ENCODE measurements around the gene SLC4A5.

SLC4A5 gene

DNA sequence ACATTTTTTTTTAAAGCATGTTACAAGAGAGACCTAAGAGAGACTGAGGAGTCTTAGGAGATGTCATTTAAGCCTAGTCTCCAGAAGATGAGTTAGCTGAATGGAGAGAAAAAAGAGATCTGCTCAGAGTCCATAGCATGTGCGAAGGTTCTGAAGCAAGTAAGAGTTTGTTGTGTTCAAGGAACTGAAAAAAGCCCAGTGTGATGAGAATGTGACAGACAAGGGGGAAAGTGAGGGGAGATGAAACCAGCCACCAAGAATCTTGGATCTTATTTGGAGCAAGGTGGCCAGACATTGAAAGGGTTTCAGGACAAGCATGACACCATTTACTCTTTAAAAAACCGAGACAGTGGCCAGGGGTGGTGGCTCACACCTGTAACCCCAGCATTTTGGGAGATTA lies 159.3 kb downstream of the SLC4A5 start:
- Histone ChIP-seq H3K27ac (peak overlapping the region in 1 of 21 experiments; percentile 80), H3K4me3 (no peak overlapping the region)

DNA sequence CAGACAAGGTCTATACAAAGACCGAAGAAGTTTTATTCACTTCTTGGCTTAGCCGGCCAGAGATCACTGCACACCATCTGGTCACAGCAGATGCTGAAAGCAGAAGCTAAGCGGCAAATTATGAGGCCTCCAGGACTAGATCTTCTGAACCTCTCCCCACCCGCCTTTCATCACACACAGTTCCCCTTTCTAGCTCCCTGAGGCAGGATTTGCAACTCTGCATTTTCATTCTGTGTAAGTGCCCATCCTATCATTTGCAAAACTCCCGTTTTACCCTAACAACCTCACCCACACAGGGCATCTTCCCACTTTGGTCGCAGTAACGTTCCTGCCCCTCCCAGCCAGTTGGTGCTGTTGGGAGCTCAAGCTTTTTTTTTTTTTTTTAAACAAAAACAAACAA lies 161.5 kb downstream of the SLC4A5 start:
- no peak overlapping the region for H3K4me3 ChIP-seq
- H3K27ac ChIP-seq: peak overlapping the region in 10 of 21 experiments; percentile 8 to 75 (median 54)

DNA sequence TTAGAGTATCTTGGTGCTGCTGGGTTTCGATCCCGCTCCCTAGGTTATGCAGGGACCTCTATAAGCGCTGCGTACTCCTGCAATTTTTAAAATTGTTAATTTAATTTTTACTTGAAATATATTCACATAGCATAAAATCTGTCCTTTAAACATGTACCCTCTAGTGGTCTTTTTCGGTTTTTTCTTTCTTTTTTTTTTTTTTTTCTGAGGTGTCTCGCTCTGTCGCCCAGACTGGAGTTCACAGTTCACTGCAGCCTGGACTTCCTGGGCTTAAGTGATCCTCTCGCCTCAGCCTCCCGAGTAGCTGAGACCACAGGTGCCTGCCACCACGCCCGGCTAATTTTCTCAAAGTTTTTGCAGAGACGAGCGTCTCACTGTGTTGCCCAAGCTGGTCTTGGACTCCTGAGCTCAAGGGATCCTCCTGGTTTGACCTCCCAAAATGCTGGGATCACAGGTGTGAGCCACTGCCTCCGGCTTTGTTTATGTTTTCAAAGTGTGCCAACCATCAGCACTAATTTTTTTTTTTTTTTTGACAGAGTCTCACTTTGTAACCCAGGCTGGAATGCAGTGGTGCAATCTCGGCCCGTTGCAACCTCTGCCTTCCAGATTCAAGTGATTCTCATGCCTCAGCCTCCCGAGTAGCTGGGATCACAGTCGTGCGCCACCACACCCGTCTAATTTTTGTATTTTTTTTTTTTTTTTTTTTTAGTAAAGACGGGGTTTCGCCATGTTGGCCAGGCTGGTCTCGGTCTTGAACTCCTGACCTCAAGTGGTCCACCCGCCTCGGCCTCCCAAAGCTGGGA lies 164.0 kb downstream of the SLC4A5 start:
- Histone ChIP-seq H3K4me3 (peak overlapping the region; percentile 66 to 98 (median 91)), H3K27ac (peak overlapping the region in 15 of 21 experiments; percentile 60 to 99 (median 94))

GRCh38 chr2:74178211-74179062 lies 164.8 kb downstream of the SLC4A5 start, which contains the start of gene MOB1A:
Gene MOB1A (minus strand): TSS chr2:74178879. CDS start chr2:74178674, 205 bp downstream.
- Histone ChIP-seq H3K4me3 (peak within 1 kb of the TSS; percentile 66 to 98 (median 91)), H3K27ac (peak within 1 kb of the TSS; percentile 91 to 99 (median 96))

DNA sequence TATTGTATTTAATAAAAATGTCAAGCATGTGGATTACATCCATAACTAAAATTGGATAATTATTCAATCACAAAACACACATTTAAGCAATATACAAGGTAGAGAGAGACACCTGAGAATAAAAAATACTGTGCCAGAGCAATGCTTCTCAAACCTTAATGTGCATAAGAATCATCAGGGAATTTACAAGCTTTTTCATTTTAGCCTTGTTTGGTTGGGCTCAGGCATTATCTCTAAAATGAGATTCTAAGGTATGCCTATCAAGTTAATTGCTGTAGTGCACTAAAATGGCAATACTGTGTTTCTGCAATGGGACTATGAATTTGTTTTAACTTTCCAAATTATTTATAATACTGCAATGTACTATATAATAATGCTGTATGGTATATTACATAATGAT lies 165.5 kb downstream of the SLC4A5 start:
- Histone ChIP-seq H3K4me3 (peak overlapping the region; percentile 66 to 98 (median 91)), H3K27ac (peak overlapping the region in 20 of 21 experiments; percentile 91 to 99 (median 96))

DNA sequence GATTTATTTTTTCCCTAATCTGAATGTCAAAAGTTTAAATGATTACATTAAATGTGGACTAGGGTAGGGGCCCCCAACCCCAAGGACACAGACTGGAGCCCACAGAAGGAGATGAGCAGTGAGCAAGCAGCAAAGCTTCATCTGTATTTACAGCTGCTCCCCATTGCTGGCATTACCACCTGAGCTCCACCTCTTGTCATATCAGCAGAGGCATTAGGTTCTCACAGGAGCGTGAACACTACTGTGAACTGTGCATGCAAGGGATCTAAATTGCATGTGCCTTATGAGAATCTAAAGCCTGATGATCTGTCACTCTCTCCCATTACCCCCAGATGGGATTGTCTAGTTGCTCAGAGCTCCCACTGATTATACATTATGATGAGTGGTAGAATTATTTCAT lies 168.3 kb downstream of the SLC4A5 start:
- no peak overlapping the region for H3K4me3 ChIP-seq
- H3K27ac ChIP-seq: no peak overlapping the region

GRCh38 chr2:74168739-74169138 lies 174.5 kb downstream of the SLC4A5 start:
- no peak overlapping the region for H3K27ac ChIP-seq

More at GRCh38 chr2:74168739-74169138, 174.5 kb downstream of the SLC4A5 start:
- H3K4me3 ChIP-seq: no peak overlapping the region
